NT2/D1 (cell line): ENCODE results near the gene NCKIPSD.

Experiments used
- SUZ12 ChIP-seq: IDR thresholded peaks from 2 replicates; pipeline ENCODE4 v1.6.1; 2011; ENCODE audit not compliant: insufficient read length, insufficient read depth; ENCODE audit errors: extremely low read depth
- YY1 ChIP-seq: IDR thresholded peaks from 2 replicates; pipeline ENCODE4 v1.6.1; 2011; ENCODE audit not compliant: insufficient read length, insufficient read depth
- ZNF274 ChIP-seq: IDR thresholded peaks from 2 replicates; pipeline ENCODE4 v1.6.1; 2011; ENCODE audit warnings: mild to moderate bottlenecking, low read depth, low read length

DNA sequence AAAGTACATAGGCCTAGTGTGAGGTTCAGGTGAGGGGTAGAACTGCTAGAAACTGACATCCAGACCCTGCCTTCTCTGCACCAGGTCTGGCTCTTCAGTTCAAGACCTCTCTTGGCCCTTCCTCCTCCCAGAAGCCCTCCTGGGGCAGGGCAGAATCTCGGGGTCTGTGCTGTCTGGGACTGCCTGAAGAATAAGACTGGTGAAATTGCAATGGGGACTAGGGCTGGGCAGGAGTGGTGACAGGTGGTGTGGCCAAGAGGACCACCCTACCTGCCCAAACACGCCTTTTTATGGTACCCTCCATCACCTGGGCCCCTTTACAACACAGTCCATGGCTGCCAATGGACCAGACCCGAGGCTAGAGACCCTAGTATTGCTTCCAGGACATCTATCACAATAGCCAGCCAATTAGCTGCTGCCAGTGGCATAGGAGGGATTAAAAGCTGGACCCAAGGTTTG is 1.5 kb upstream of the NCKIPSD start:
- TF ChIP-seq SUZ12, result no peak
- TF ChIP-seq ZNF274, result no peak
- TF ChIP-seq YY1, result no peak
